Activated naive CD4-positive, alpha-beta T cell treated with anti-CD3 and anti-CD28 coated beads, Interleukin-2, amount 10 ng/mL, durations not matched to agents 5 hours and 36 hours (primary cell): ENCODE results near the gene SPACDR. TPM values are rescaled to one million over a fixed set of nuclear protein-coding genes. Genes with fewer than 3 reads are reported as not detected.

ENCODE experiments used
- total RNA-seq, 2 experiments: library from RNA; stranded (reverse); gene quantifications; one replicate each; pipeline ENCODE4 v1.2.3, GENCODE V29; 2021

SPACDR gene
- 1 to 10 TPM; 2.3 to 3.9 TPM for total RNA-seq

GRCh38 chr7:100464210-100464660, at the start of gene SPACDR:
SPACDR (minus strand) TSS chr7:100464260; CDS start chr7:100464025, 235 bp downstream.

DNA sequence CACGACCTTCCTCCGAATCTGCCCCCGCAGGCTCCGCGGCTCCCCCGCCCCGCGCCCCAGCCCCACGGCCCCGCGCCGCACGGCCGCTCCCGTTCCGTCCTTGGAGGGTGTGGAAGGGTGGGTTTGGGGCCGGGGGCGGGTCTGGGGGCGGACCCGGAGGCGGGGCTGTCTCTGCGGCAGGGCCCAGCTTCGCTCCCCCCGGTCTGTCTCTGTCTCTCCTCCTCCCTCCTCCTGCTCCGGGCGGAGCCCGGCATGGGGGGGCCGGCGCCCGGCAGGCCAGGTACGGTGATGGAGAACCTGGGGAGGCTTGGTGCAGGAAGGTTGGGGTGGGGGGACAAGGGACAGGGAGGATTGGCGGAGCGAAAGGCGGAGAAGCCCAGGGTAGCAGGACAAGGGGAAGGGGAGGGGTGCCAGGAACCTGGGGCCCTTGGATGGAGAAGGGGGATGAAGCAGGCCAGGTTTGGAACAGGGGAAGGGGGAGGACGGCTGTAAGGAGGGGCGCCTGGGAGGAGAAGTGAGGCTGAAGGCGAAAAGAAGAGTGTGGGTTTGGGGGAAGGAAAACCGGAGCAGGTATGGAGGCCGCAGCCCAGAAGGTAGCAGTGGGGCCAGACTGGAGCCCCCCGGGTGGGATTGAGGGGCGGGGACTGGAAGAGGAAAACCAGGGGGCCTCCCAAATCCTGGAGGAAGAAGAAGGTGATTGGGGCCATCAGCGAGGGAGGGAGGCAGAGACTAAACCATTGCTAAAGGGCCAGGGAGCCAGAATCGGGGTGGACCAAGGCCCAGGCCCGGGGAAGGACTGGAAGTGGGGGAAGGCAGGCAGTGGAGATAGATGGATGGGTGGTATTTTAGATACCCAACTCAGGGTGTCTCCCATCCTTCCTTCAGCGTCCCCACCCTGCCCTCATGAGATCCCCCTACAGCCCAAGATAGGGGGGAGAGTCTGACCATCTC, 19.9 kb upstream of the SPACDR start, which contains the start of gene NYAP1:
Gene NYAP1, plus strand, starts transcription at position 206 of the 951 bp plus-strand sequence. CDS start 1,385 bp downstream, outside the sequence.

DNA sequence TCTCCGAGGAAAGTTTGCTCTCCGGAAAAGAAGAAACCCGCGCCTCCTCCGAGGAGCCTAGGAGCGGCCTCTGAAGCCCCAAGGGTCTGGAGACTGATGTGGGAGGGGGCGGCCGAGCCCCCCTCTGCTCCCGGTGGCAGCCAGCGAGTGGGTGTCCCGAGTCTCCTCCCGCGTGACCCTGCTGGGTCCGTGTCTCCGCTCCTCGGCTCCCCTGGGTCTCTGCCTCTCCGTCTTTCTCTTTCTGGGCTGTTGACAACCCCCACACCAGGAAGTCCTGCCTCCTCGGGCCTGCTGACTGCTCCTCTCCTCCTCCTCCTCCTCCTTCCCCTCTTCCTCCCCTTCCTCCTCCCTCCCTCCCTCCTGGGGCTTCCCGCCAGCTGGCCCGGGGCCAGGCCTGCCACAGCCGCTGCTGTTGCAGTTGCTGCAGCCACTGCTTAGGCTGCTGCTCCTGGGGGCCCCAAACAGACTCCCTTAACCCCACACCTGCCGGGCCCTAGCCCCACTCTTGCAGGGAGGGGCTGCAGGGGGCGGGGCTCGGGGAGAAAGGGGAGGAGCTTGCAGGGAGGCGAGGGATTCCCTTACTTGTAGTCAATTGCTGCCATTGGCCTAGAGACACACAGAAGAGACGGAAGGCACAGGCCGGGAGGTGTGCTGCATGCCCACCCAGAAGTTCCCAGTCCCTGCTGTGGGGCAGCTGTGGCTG, 15.0 kb upstream of the SPACDR start, which contains the start of gene TSC22D4:
Gene TSC22D4, minus strand, starts transcription at position 257 of the 703 bp plus-strand sequence. CDS start 1,176 bp downstream, outside the sequence.

GRCh38 chr7:100429637-100430492, 34.2 kb downstream of the SPACDR start, which contains the start of gene MEPCE:
MEPCE (plus strand) TSS chr7:100429831; CDS start chr7:100430019, 188 bp downstream.

GRCh38 chr7:100428199-100428966, 35.7 kb downstream of the SPACDR start, which contains the start of gene ZCWPW1:
ZCWPW1 (minus strand) TSS chr7:100428703; CDS start chr7:100420649, 8,054 bp downstream.

Other genes starting within 250 kb of the SPACDR start
- 10 to 100 TPM; 70.9 to 72.5 TPM for gene PVRIG, start 244.3 kb downstream of the SPACDR start, total RNA-seq
- gene SPDYE3, start 156.6 kb downstream of the SPACDR start, total RNA-seq = not detected
- gene PILRB, start 106.1 kb downstream of the SPACDR start, total RNA-seq = 10 to 100 TPM; 48.7 to 49.8 TPM
- gene PILRA, start 90.8 kb downstream of the SPACDR start, total RNA-seq = 1 to 10 TPM; 2.6 to 3.9 TPM
- gene ZCWPW1, start 35.6 kb downstream of the SPACDR start, total RNA-seq = 1 to 10 TPM; 2.8 to 3.6 TPM
- 10 to 100 TPM; 44.3 to 44.5 TPM for gene MEPCE, start 34.4 kb downstream of the SPACDR start, total RNA-seq
- gene PPP1R35, start 27.8 kb downstream of the SPACDR start, total RNA-seq = 10 to 100 TPM; 70.7 to 79.2 TPM
- gene TSC22D4, start 15.0 kb upstream of the SPACDR start, total RNA-seq = 100 to 1,000 TPM; 117 TPM
- gene NYAP1, start 19.7 kb upstream of the SPACDR start, total RNA-seq = under 1 TPM; 0.19 to 0.20 TPM
- gene AGFG2, start 74.9 kb upstream of the SPACDR start, total RNA-seq = 10 to 100 TPM; 28.8 to 32.7 TPM
- gene SAP25, start 109.6 kb upstream of the SPACDR start, total RNA-seq = 10 to 100 TPM; 37.0 to 41.5 TPM
- gene LRCH4, start 121.9 kb upstream of the SPACDR start, total RNA-seq = 100 to 1,000 TPM; 233 to 238 TPM
- 1 to 10 TPM in 1 of 2 experiments, under 1 TPM in 1; 0.86 to 1.5 TPM for gene FBXO24, start 122.1 kb upstream of the SPACDR start, total RNA-seq
- gene PCOLCE, start 138.1 kb upstream of the SPACDR start, total RNA-seq = 10 to 100 TPM; 16.6 to 17.4 TPM
- 10 to 100 TPM; 60.7 to 60.8 TPM for gene MOSPD3, start 148.3 kb upstream of the SPACDR start, total RNA-seq
- gene TFR2, start 177.3 kb upstream of the SPACDR start, total RNA-seq = 1 to 10 TPM; 9.4 to 10.0 TPM
- not detected for gene ACTL6B, start 192.2 kb upstream of the SPACDR start, total RNA-seq
- gene GNB2, start 209.5 kb upstream of the SPACDR start, total RNA-seq = 100 to 1,000 TPM; 203 to 206 TPM
- gene GIGYF1, start 230.0 kb upstream of the SPACDR start, total RNA-seq = 10 to 100 TPM; 54.3 to 57.3 TPM
- gene POP7, start 241.9 kb upstream of the SPACDR start, total RNA-seq = 10 to 100 TPM; 29.3 to 31.9 TPM